SKM-1 (cell line): Measurements from ENCODE around the gene CNEP1R1.
A peak's percentile ranks its signal among the peaks of the same experiment; 100 is the strongest.

ENCODE experiments used
- DNase-seq: peaks from one replicate; lab custom pipeline; 2025; ENCODE audit not compliant: unreplicated experiment; lab: John Stamatoyannopoulos, UW

The CNEP1R1 gene

GRCh38 chr16:50059669-50060068 is 34.6 kb downstream of the CNEP1R1 start:
- no peak for DNase-seq

- DNase-seq: no peak
Observed at GRCh38 chr16:50061326-50061725, 36.3 kb downstream of the CNEP1R1 start.

- no peak for DNase-seq
Observed at GRCh38 chr16:50065241-50065623, 40.2 kb downstream of the CNEP1R1 start.

- peak; percentile 73 for DNase-seq
Observed at GRCh38 chr16:50065624-50066481, 40.8 kb downstream of the CNEP1R1 start, which contains the start of gene HEATR3. HEATR3 (plus strand) TSS chr16:50065970; CDS start chr16:50066132, 162 bp downstream.

- no peak for DNase-seq
Observed at GRCh38 chr16:50066482-50067289, 41.7 kb downstream of the CNEP1R1 start.

GRCh38 chr16:50067290-50067853 is 42.3 kb downstream of the CNEP1R1 start:
- peak; percentile 5 for DNase-seq

- DNase-seq: no peak
Observed at GRCh38 chr16:50068550-50068949, 43.5 kb downstream of the CNEP1R1 start.

GRCh38 chr16:50069060-50069459 is 44.0 kb downstream of the CNEP1R1 start:
- DNase-seq: no peak

- DNase-seq: no peak
Observed at GRCh38 chr16:50071075-50071671, 46.1 kb downstream of the CNEP1R1 start.

- no peak for DNase-seq
Observed at GRCh38 chr16:50072730-50073129, 47.7 kb downstream of the CNEP1R1 start.

GRCh38 chr16:50079397-50080140 is 54.5 kb downstream of the CNEP1R1 start:
- DNase-seq: no peak

GRCh38 chr16:50081428-50082018 is 56.5 kb downstream of the CNEP1R1 start:
- DNase-seq: no peak

GRCh38 chr16:50083996-50084395 is 59.0 kb downstream of the CNEP1R1 start:
- no peak for DNase-seq

- DNase-seq: no peak
Observed at GRCh38 chr16:50086176-50086575, 61.2 kb downstream of the CNEP1R1 start.
